HepG2 (cell line): ENCODE measurements around the gene ADI1.

Experiments
- CEBPG ChIP-seq: IDR thresholded peaks from 2 replicates; pipeline ENCODE4 v1.6.1; 2016
- NONO ChIP-seq, 2 experiments: fragments of 450-650 bp in 1 of 2; sonication (generic) in 1 of 2; formaldehyde crosslinking in 1 of 2; IDR thresholded peaks in 1 of 2; conservative IDR thresholded peaks in 1 of 2; 2 replicates each; pipeline versions ENCODE4 v1.6.1 to v1.8.0; 2017 to 2022; ENCODE audit warnings: mild to moderate bottlenecking in 1 of 2, missing genetic modification reagents in 1 of 2, moderate library complexity in 1 of 2
- SOX5 ChIP-seq: IDR thresholded peaks from 2 replicates; pipeline ENCODE4 v1.6.1; 2016; ENCODE audit warnings: borderline replicate concordance
- SP1 ChIP-seq, 2 experiments: fragments of 450-650 bp in 1 of 2; sonication (generic) in 1 of 2; formaldehyde crosslinking in 1 of 2; IDR thresholded peaks; 2 replicates each; pipeline versions ENCODE4 v1.4.0 to v1.6.1; 2016 to 2020; ENCODE audit warnings: missing genetic modification reagents in 1 of 2
- TRIM24 ChIP-seq: sonication (generic); formaldehyde crosslinking; IDR thresholded peaks from 2 replicates; pipeline ENCODE4 v1.8.0; 2022; ENCODE audit warnings: mild to moderate bottlenecking, missing genetic modification reagents
- ZBTB1 ChIP-seq: sonication (generic); formaldehyde crosslinking; IDR thresholded peaks from 2 replicates; pipeline ENCODE4 v1.4.0; 2020; ENCODE audit warnings: missing genetic modification reagents, borderline replicate concordance
- TF ChIP-seq, protein P1 (sequence below): sonication (generic); formaldehyde crosslinking; IDR thresholded peaks from 2 replicates; pipeline ENCODE4 v1.5.0; 2020; ENCODE audit warnings: mild to moderate bottlenecking, missing genetic modification reagents, moderate library complexity
- TF ChIP-seq, protein P2 (sequence below), 2 experiments: IDR thresholded peaks; 2 replicates each; pipeline ENCODE4 v1.6.1; 2011 to 2012; ENCODE audit warnings: low read length in 2 of 2, borderline replicate concordance in 1 of 2, low read depth in 1 of 2, mild to moderate bottlenecking in 1 of 2, moderate library complexity in 1 of 2
- TF ChIP-seq, protein P3 (sequence below): sonication (generic); formaldehyde crosslinking; IDR thresholded peaks from 2 replicates; pipeline ENCODE4 v1.8.0; 2023; ENCODE audit warnings: mild to moderate bottlenecking, missing genetic modification reagents

DNA sequence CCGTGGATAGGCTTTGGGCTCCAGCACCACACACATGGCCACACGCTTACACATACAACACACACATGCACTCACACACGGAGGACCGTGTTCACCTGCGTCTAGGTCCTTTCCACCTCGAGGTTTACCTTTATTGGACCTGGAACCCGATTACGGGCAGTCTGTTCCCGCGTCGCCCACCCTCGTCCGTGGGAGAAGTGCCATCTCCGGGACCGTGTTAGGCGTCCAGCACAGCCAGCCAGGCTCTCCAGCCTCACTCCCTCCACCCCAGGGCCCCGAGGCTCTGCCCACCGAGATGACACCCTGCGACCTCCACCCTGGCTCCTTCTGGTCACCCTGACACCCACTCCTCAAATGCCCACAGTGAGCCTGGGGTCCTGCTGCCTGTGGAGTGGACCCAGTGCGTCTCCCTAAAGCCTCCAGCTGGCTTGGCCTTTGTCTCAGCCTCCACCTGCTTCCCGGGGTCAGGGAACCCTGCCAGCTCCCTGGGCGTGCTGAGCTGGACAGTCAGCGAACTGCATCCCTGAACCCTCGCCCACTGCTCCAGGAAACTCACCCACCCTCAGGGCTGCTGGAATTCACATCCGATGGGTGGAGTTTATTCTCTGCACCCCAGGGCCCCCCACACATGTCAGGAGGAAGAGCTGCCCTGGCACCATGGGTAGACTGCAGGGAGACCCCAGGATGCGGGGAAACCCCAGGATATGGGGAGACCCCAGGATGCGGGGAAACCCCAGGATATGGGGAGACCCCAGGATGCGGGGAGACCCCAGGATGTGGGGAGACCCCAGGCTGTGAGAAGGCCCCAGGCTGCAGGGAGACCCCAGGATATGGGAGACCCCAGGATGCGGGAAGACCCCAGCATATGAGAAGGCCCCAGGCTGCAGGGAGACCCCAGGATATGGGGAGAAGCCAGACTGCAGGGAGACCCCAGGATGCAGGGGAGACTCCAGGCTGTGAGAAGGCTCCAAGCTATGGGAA lies 33.0 kb downstream of the ADI1 start:
- TF ChIP-seq CEBPG (CRISPR knock-in tag) (no peak), NONO (IDR thresholded peaks at IDR 0.05) (no peak), NONO (CRISPR knock-in tag; conservative IDR thresholded peaks at IDR 0.05) (no peak), SP1 (IDR thresholded peaks at IDR 0.05) (no peak), SP1 (CRISPR knock-in tag; IDR thresholded peaks at IDR 0.05) (no peak), SOX5 (CRISPR knock-in tag) (no peak), TRIM24 (CRISPR knock-in tag) (no peak), ZBTB1 (CRISPR knock-in tag) (no peak)
- TF ChIP-seq, protein P1, sequence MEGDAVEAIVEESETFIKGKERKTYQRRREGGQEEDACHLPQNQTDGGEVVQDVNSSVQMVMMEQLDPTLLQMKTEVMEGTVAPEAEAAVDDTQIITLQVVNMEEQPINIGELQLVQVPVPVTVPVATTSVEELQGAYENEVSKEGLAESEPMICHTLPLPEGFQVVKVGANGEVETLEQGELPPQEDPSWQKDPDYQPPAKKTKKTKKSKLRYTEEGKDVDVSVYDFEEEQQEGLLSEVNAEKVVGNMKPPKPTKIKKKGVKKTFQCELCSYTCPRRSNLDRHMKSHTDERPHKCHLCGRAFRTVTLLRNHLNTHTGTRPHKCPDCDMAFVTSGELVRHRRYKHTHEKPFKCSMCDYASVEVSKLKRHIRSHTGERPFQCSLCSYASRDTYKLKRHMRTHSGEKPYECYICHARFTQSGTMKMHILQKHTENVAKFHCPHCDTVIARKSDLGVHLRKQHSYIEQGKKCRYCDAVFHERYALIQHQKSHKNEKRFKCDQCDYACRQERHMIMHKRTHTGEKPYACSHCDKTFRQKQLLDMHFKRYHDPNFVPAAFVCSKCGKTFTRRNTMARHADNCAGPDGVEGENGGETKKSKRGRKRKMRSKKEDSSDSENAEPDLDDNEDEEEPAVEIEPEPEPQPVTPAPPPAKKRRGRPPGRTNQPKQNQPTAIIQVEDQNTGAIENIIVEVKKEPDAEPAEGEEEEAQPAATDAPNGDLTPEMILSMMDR, result no peak
- TF ChIP-seq, protein P2, sequence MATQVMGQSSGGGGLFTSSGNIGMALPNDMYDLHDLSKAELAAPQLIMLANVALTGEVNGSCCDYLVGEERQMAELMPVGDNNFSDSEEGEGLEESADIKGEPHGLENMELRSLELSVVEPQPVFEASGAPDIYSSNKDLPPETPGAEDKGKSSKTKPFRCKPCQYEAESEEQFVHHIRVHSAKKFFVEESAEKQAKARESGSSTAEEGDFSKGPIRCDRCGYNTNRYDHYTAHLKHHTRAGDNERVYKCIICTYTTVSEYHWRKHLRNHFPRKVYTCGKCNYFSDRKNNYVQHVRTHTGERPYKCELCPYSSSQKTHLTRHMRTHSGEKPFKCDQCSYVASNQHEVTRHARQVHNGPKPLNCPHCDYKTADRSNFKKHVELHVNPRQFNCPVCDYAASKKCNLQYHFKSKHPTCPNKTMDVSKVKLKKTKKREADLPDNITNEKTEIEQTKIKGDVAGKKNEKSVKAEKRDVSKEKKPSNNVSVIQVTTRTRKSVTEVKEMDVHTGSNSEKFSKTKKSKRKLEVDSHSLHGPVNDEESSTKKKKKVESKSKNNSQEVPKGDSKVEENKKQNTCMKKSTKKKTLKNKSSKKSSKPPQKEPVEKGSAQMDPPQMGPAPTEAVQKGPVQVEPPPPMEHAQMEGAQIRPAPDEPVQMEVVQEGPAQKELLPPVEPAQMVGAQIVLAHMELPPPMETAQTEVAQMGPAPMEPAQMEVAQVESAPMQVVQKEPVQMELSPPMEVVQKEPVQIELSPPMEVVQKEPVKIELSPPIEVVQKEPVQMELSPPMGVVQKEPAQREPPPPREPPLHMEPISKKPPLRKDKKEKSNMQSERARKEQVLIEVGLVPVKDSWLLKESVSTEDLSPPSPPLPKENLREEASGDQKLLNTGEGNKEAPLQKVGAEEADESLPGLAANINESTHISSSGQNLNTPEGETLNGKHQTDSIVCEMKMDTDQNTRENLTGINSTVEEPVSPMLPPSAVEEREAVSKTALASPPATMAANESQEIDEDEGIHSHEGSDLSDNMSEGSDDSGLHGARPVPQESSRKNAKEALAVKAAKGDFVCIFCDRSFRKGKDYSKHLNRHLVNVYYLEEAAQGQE (IDR thresholded peaks at IDR 0.05; ENCODE audit: borderline replicate concordance in 1 of 2, low read depth in 1 of 2, low read length in 2 of 2), result no peak
- TF ChIP-seq, protein P3, sequence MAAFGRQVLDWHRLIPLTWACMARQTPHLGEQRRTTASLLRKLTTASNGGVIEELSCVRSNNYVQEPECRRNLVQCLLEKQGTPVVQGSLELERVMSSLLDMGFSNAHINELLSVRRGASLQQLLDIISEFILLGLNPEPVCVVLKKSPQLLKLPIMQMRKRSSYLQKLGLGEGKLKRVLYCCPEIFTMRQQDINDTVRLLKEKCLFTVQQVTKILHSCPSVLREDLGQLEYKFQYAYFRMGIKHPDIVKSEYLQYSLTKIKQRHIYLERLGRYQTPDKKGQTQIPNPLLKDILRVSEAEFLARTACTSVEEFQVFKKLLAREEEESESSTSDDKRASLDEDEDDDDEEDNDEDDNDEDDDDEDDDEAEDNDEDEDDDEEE (CRISPR knock-in tag), result no peak
